K562 (cell line): Measurements from ENCODE around the gene ZSCAN2. TPM values are rescaled to one million over a fixed set of nuclear protein-coding genes. Genes with fewer than 3 reads are reported as not detected.
A peak's percentile ranks its signal among the peaks of the same experiment; 100 is the strongest.

Source experiments
- CUX1 ChIP-seq: fragments of 200-800 bp; sonication (Bioruptor generic); IDR thresholded peaks from 2 replicates; pipeline ENCODE4 v1.6.1; 2016; ENCODE audit warnings: missing genetic modification characterization, missing compliant biosample characterization
- HDGF ChIP-seq: fragments of 450-650 bp; IDR thresholded peaks from 2 replicates; pipeline ENCODE4 v1.6.1; 2016
- JUN ChIP-seq, 2 experiments: sonication (generic) in 1 of 2; formaldehyde crosslinking in 1 of 2; IDR thresholded peaks; 2 replicates each; pipeline versions ENCODE4 v1.6.1 to v1.8.0; 2012 to 2022; ENCODE audit warnings: borderline replicate concordance in 2 of 2, mild to moderate bottlenecking in 2 of 2, improper control_type of control experiment in 1 of 2, low read depth in 1 of 2, low read length in 1 of 2, missing genetic modification reagents in 1 of 2
- MYBL2 ChIP-seq, 2 experiments: fragments of 450-650 bp in 1 of 2; sonication (generic) in 1 of 2; formaldehyde crosslinking in 1 of 2; IDR thresholded peaks; 2 replicates each; pipeline versions ENCODE4 v1.6.1 to v1.8.1; 2017 to 2022; ENCODE audit warnings: borderline replicate concordance in 1 of 2, inconsistent platforms in 1 of 2, low read depth in 1 of 2, mild to moderate bottlenecking in 1 of 2, missing genetic modification reagents in 1 of 2, moderate library complexity in 1 of 2
- NCOA2 ChIP-seq, 2 experiments: fragments of 450-650 bp; IDR thresholded peaks; 2 replicates each; pipeline ENCODE4 v1.6.1; 2018; ENCODE audit warnings: mild to moderate bottlenecking in 2 of 2, moderate library complexity in 1 of 2; ENCODE audit not compliant: partially characterized antibody in 2 of 2
- PHF8 ChIP-seq: fragments of 200-600 bp; sonication (generic); IDR thresholded peaks from 2 replicates; pipeline ENCODE4 v1.6.1; 2012; ENCODE audit warnings: mixed run types, mild to moderate bottlenecking, inconsistent platforms, low read length, moderate library complexity, borderline replicate concordance
- RREB1 ChIP-seq: fragments of 250-450 bp; sonication (Bioruptor Pico); IDR thresholded peaks from 2 replicates; pipeline ENCODE4 v1.4.0; 2020
- TEAD4 ChIP-seq, 2 experiments: sonication (generic) in 1 of 2; formaldehyde crosslinking in 1 of 2; IDR thresholded peaks; 2 replicates each; pipeline versions ENCODE4 v1.6.1 to v1.8.0; 2012 to 2022; ENCODE audit warnings: borderline replicate concordance in 1 of 2, inconsistent platforms in 1 of 2, low read length in 1 of 2, mild to moderate bottlenecking in 1 of 2, missing genetic modification reagents in 1 of 2
- USF2 ChIP-seq: sonication (generic); formaldehyde crosslinking; IDR thresholded peaks from 2 replicates; pipeline ENCODE4 v1.5.0; 2020; ENCODE audit warnings: missing genetic modification reagents
- ZFP30 ChIP-seq: fragments of 250-450 bp; sonication (Bioruptor Pico); IDR thresholded peaks from 2 replicates; pipeline ENCODE4 v1.8.0; 2022; ENCODE audit warnings: moderate library complexity, mild to moderate bottlenecking, inconsistent platforms, borderline replicate concordance
- ZNF436 ChIP-seq: fragments of 250-450, 450-650 bp; sonication (Bioruptor Pico); formaldehyde crosslinking; IDR thresholded peaks from 2 replicates; pipeline ENCODE4 v1.7.0; 2020; ENCODE audit warnings: mild to moderate bottlenecking
- polyA plus RNA-seq, 8 experiments: library from polyadenylated mRNA; depleted of rRNA in 4 of 8; stranded (reverse) in 5 of 8; unstranded in 3 of 8; fragments of >200 nt; fragmentation: Nextera tagmentation in 2 of 8; fragmentation: Illumina TruSeq in 1 of 8; extraction: Ambion mirVana in 2 of 8; extraction: Trizol in 1 of 8; gene quantifications; 2 replicates each; pipeline versions ENCODE4 v1.2.1 to v1.2.3, GENCODE V29; 2011 to 2014; ENCODE audit warnings: inconsistent platforms in 1 of 8, missing spikeins in 1 of 8
- total RNA-seq, 7 experiments: library from RNA; depleted of rRNA in 6 of 7; stranded (reverse); fragments of >200 nt in 6 of 7; fragmentation: Illumina TruSeq in 2 of 7; extraction: Trizol in 2 of 7; gene quantifications; 2 replicates each; pipeline versions ENCODE4 v1.2.1 to v1.2.3, GENCODE V29; 2011 to 2021; ENCODE audit warnings: low replicate concordance in 1 of 7

Gene ZSCAN2
- total and polyA plus RNA-seq, 9 of the 15 experiments (the other 6 are each of a cell fraction or from before 2014, with no cell fraction given) = 1.7 to 14.2 (median 6.6) TPM

- no peak for TF ChIP-seq ZFP30 (CRISPR knock-in tag)
- TF ChIP-seq MYBL2 (IDR thresholded peaks at IDR 0.05; ENCODE audit: low read depth) = no peak
- TF ChIP-seq MYBL2 (CRISPR knock-in tag; IDR thresholded peaks at IDR 0.05; ENCODE audit: borderline replicate concordance) = no peak
- no peak for TF ChIP-seq JUN (IDR thresholded peaks at IDR 0.05; ENCODE audit: borderline replicate concordance, low read depth, low read length)
- TF ChIP-seq JUN (CRISPR knock-in tag; IDR thresholded peaks at IDR 0.05; ENCODE audit: borderline replicate concordance) = peak; percentile 76; the same call in 1 of the 2 replicates
- TF ChIP-seq RREB1 (CRISPR knock-in tag) = no peak
- TF ChIP-seq CUX1 (CRISPR knock-in tag) = no peak
- no peak for TF ChIP-seq HDGF
- 0 out of 2 replicates have a peak, but pooled peaks have one; percentile 13 for TF ChIP-seq TEAD4 (IDR thresholded peaks at IDR 0.05; ENCODE audit: low read length)
- no peak for TF ChIP-seq TEAD4 (CRISPR knock-in tag; IDR thresholded peaks at IDR 0.05; ENCODE audit: borderline replicate concordance)
- TF ChIP-seq NCOA2 (IDR thresholded peaks at IDR 0.05; ENCODE audit: partially characterized antibody in 2 of 2) = no peak
- no peak for TF ChIP-seq USF2 (CRISPR knock-in tag)
- no peak for TF ChIP-seq ZNF436 (CRISPR knock-in tag)
- peak; percentile 89 for TF ChIP-seq PHF8
Measured at GRCh38 chr15:84653910-84654688, 53.3 kb downstream of the ZSCAN2 start, which contains the start of gene WDR73 (continued).
